ENCODE results near the gene SP6.
A peak's percentile ranks its signal among the peaks of the same experiment; 100 is the strongest.

SP6 gene

DNA sequence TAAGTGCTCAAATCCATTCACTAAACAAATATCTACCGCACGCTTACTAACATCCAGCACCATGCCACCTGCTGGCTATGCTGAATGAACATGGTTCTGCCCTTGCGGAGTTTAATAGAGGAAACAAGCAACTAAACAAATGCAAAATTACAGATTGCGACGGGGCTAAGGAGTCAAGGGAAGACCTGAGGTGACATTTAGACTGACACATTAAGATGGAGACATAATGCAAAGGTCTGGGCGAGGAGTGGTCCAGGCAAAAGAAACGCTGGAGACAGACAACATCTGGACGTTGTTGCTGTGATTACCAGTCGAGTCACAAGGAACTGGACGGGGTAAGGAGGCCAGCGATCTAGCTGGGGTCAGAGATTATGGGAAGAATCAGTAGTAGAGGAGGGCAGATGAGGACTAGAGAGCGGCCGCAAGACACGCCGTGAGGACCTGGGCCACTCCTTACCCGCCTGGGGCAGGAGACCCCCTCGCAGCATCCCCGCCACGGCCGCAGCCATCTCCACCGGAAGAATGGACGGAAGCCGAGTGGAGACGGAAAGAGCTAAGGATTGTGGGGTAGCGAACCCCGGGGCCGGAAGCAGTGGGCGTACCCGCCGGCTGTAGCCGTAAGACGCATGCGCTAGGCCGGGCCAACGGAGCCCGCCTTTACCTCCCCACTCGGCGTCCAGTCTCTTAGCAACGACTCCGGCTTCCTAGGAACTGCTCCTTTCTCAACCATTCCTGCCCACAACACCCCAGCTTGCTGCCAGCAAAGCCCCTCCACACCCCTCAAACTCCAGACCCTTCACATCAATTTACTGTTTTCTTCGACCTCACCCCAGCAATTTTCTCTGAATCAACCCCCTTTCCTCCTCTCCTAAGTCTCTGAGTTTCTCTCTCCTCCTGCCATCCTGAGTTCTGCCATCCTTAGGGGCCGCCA, 19.7 kb downstream of the SP6 start, which contains the start of the genes LRRC46 and MRPL10:
Gene LRRC46 (plus strand): TSS at position 668 of the 931 bp plus-strand sequence. CDS start 320 bp downstream, outside the sequence.
Gene MRPL10 (minus strand): TSS at position 539 of the 931 bp plus-strand sequence. CDS start 30 bp downstream, at position 509.
- DNase-seq = peak; percentile 93

DNA sequence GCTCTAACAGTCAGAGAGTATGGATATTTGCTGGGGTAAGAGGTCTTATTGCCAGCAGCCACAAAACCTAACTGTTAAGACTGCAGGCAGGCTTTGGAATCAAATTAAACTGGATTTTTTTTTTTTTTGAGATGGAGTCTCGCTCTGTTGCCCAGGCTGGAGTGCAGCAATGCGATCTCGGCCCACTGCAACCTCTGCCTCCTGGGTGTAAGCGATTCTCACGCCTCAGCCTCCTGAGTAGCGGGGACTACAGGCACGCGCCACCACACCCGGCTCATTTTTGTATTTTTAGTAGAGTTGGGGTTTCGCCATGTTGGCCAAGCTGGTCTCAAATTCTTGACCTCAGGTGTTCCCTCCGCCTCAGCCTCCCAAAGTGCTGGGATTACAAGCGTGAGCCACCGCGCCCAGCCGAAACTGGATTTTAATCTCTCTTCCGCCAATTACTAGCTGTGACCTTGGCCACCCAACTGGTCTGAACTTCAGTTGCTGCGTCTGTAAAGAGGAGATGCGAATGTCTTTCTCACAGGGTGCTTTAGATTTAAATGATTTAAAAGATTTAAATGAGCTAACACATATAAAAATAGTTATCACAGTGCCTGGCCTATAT, 20.5 kb downstream of the SP6 start:
- no peak for DNase-seq

DNA sequence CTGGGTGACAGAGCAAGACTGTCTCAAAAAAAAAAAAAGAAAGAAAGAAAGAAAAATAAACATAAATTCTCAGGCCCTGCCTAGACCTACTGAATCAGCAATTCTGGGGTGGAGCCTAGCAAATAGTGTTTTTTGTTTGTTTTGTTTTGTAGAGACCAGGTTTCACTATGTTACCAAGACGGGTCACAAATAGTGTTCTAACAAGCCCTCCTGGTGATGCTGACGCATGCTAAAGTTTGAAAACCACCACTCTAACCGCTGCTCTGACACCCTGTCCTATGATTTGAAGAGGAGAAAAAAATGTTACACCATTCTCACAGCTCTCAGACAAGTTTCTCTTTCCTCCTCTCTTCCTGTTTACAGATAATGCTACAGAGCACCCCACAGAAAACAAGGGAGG, 21.1 kb downstream of the SP6 start:
- DNase-seq = no peak

DNA sequence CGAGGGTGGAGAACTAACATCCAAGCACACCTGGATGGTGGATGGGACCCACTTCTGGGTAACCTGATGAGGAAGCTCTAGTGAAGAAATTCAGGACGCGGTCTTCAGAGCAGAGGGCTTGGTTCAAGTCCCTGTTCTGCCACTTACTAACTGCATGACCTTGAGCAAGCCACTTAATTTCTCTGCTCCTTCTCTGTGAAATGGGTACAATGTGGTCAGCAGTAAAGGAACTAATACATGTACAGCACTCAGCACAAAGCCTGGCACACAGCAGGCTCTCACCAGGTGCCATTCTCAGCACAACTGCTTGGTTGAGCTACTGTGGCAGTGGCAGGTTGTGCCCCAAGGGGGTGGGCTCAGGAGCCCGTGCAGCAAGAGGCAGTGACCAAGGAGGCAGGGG, 27.4 kb downstream of the SP6 start:
- DNase-seq = no peak

DNA sequence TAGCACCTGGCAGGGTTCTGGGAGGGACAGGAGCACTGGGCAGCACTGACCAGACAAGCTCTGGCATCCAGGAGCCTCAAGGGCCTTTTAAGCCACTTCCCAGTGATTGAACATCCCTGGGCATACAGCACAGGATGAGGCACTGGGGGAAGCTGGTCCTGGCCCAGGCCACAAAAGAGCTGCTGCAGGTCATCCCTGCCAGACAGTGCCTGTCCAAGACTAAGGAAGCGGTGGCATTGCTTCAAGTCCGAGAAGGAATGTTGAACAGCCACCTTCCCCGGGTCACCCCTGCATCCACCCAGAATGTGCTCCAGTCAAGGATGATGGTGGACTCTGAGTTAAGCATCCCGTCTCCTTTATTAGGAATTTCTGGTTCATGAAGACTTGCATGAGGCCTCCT, 28.2 kb downstream of the SP6 start:
- no peak for DNase-seq

DNA sequence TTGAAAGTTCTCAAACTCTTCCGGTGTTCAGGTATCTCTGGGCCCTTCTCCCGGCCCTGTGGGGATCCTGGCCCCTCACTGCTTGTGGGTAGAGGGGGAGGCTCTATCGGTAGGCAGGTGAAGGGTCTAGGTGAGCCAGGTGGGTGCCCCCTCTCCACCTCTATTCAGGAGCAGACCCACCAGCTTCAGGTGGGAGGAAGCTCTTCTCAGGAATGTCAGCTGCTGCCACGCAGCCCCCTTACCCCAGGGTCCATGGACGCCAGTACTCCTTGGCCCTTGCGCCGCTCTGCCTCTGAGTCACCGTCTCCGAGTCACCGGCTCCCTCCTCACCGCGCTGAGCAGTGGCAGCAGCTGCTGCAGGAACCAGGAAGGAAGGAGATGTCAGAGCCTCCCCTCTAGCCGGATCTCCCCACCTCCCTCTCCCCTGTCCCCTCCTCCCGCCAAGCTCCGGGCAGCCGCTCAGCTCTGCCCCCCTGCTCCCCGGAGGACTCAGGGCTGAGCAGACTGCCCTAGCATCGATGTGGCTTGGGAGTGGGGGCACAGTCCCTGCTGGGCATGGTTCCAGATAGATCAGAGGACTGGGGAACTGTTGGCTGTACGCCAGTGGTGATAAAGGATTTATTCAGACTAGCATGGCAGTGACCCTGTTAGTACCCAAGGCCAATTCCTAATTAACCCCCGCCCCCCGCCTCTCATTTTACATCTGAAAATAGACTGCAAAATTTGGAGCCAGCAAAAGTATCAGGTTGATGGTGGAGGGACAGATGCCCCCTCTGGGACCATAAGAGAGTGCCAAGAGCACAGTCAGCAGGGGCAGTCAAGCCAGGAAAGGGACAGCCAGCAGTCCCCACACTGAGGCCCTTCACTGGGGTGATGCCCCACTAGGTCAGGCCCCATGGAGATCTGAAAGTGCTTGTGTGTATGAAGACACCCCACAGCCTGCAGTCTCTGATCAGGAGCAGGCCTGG, 29.3 kb downstream of the SP6 start, which contains the start of gene OSBPL7:
Gene OSBPL7 (minus strand): TSS at position 371 of the 968 bp plus-strand sequence. CDS start 1,516 bp downstream, outside the sequence.
- DNase-seq = peak; percentile 88

DNA sequence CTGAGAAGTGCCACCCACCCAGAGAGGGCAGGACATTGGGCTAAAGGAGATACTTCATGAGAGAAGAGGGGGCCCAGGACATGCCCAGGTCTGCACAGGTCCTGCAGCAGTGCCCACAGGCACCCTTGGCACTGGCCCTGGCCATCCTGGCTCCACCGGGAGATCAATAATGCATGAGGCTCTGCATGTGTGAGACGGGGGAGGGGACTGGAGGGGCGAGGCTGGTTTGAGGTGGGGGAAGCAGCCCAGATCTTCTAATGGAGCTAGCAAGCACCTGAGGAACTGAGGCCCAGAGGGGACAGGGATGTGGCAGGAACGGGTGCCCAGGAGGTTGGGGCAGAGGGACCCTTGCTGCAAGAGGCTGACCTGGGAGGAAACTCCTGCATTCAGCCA, 29.9 kb downstream of the SP6 start:
- peak; percentile 8 for DNase-seq

DNA sequence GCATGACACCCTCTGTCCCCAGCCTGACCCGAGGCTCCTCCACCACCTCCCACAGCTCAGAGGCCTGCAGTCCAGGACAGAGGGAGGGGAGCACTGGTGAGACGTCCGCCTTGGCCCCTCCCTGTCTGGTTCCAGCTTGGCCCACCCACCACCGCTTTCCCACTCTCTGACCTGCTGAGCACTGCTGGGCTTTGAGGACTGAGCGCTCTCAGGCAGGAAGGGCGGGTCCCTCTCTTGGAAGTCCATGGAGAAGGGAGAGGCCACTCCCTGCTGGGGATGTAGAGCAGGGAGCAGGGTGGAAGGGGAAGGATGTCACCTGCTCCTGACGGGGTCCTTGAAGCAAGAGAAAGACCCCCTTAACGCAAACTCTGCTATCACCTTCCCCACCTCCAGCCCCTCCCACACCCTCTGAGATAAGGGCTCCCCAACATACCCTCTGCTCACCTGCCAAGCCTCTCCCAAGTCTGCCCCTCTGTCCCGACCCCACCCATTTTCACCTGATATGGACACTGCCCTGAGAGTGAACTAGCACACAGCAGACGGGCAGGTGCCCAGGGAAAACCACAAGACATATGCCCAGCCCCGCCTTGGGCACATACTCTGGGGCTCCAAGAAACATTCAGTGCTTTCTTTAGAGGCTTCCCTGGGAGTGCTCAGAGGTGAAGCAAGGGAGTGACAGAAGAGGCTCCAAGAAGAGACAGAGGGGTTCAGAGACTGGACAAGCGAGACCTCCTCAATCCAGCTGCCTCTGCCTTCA, 30.8 kb downstream of the SP6 start:
- no peak for DNase-seq

DNA sequence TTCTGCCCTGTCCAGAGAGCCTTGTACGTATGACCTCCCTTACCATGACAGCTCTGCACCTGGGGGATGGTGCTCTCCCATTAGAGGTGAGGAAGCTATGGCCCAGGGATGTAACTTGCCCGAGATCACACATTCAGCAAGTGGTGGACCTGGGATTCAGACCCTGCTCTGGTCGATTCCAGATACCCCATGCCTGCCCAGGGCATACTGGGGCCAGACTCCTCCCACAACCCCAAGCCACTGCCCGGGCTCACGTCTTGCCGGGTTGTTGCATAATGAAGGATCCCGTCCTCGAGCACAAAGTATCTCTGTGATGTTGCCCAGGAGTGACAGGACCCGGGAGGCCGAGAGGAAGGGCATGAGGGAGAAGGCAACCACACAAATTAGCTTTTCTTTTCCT, 31.5 kb downstream of the SP6 start:
- DNase-seq = no peak

DNA sequence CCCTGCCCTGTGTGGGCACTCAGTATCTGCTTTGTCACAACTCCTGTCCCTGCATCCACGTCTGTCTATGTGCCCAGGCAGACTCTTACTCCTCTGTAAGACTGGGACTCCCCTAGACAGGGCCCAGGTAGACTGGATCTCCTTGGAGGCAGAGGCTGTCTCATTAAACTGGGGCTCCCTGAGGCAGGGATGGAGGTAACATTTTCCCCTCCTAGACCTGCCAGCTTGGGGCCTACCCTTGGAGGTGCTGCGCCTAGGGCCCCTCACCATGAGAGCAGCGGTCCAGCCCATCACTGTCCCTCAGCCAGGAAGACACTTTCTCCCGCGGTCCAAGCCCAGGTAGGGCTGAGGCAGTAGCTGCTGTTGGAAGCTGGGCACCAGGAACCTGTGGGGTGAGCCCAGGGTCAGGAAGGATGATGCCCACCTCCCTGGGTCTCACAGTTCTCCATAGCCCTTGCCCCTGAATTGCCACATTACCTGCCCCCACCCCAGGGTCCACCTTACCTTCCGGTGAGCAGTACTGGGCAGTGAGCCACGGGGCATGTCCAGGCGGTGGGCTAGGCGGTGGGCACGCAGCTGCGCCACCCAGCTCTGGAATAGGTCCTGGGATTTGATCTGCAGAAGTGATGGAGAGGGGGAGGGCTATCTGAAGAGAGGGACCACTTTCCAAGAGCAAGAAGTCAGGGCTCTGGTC, 32.8 kb downstream of the SP6 start:
- DNase-seq = no peak

DNA sequence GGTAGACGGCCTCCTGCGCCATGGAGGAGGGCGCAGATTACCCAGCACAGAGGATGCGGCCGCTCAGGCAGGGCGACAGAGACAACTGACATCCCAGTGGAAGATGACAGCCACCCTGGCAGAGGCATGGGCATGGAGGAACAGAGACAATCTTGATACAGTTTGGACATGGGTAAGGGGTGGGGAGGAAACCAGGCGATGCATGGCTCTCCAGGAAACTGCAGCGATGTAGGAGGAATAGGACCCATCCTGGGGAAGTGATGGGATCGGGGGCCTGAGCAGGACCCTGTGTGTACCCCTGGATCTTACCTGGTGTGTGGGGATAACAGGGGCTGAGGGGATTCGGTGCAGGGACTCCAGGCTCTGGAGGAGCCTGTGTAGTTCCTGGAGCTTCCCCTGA, 34.0 kb downstream of the SP6 start:
- DNase-seq = no peak

DNA sequence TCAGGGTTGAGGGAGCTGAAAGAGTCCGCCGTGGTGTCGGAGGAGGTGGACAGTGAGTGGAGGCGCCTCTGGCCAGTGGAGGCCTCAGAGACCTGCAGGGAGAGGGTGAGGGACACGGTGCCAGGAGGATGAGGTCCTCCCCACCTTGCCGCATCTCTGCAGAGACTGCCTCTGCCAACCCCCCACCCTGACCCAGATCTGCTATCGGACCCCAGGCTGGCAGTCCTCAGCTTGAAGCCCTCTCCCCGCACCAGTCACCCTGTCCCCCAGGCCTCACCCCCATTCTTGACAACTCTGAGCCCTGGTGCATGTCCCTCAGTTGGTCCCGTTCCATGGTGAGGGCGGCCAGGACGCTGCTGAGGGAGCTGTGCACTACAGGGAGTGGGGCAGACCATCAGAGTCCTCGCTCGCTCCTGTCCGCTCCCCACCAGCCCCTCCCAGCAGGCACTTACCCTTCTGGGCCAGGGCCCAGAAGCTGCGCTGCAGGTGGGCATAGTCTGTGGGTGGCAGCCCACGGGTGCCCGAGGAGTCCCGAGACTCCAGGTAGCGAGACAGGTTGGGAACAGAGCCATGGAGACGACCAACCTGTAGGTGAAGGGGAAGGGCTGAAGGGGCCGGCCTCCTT, 34.7 kb downstream of the SP6 start:
- DNase-seq = no peak

DNA sequence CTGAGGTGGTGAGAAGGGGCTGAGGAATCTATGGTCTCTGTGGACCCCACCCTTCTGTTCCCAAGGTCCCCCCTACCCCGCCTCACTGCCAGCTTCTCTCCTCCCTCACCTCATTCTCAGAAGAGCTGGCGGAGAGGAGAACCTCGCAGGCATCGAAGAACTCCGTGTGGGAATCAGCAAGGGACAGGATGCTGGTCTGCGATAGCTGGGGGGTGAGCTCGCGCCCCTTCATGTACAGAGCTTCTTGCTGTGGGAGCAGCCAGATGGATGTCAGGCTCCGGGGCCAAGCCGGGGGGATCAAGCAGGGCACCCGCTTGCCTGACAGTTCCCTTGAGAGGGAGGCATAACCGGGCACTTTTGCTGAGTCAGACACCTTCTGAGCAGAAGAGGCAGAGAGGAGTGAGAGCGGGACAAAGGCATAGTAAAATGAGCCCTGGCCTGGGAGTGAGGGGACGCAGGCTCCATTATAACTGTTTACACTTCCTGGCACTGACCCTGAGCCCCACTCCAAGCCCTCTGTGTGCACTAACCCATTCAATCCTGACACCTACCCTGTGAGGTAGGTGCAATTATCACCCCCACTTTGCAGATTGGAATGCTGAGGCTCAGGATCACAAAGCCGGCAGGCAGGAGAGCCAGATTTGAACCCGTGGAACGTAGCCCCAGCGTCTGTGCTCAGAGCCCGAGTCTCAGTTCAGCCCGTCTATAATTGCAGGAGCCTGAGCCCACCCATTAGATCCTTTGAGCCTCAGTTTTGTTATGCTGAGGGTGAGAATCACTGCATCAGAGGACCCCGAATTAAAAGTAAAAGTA, 35.7 kb downstream of the SP6 start:
- DNase-seq = no peak

DNA sequence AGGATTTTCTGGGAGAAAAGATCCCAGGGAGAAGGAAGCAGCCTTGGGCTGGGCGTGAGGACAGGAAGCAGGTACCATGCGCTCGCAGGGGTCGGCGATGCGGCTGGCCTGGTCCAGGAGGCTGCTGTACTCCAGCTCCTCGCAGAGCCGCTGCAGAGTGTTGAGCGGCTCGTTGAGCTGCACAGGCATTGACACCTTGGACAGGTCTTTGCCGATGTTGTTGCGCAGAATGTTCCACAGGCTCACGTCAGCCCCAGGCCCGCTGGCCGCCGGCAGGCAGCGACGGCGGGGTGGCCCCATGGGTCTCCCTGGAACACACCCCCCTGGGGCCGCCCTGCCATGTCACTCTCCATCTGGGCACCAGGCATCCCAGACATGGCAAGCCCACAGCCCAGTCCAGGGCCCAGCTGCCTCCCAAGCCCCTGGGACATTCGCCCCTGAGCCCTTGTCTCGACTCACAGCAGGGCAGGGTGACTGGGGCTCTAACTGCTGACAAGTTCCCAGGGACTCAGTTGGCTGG, 37.4 kb downstream of the SP6 start:
- DNase-seq = no peak

DNA sequence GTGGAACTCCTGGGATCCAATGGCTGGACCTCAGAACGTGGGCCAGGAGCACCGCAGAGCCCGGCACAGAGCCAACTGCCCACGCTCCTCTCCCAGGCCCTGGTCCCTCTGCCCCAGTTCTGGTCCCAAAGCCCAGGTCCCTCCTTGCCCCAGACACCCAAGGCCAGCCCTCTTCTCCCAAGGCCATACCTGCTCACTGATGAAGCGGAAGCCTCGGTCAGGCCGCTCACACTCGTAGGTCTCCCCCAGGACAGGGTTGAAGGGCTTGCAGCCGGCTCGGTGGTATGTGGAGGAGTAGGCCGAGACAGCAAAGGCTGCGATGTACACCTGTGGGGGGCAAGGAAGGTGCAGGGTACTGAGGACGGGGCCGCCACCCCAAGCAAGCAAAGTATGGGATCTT, 37.9 kb downstream of the SP6 start:
- no peak for DNase-seq

DNA sequence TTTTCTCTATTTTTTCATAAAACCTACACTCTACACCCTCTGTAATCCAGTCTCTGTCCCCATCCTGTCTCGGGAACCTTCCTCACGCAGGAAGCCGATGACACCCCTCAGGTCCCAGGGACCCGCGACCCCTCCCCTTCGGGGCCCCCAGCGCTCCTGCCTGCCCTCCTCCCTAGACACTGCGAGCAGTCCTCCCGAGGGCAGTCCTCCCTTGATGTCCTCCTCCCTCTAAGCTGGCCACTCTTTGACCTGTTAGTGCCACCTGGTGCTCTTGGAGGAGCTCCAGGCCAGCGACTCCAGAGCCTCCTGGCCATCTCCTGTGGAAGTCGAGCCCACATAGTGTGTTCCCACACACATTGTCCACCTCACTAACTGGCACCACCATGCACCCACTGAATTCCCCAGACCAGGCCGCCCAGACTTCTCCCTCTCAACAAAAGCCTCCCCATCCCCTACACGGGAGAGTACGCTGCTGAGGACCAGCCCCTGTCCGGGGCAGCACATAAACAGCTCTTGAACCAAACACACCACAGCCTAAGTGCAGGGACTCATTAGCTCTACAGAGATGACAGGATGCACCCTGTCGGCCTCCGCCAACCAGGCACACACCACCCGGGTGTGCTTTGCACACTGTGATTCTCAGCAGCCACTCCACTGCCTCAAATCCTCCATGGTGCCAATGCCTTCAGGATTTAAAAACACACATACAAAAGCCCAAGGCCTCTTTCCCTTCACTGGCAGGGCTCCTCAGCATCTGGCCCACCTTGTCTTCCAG, 38.6 kb downstream of the SP6 start:
- DNase-seq = no peak

DNA sequence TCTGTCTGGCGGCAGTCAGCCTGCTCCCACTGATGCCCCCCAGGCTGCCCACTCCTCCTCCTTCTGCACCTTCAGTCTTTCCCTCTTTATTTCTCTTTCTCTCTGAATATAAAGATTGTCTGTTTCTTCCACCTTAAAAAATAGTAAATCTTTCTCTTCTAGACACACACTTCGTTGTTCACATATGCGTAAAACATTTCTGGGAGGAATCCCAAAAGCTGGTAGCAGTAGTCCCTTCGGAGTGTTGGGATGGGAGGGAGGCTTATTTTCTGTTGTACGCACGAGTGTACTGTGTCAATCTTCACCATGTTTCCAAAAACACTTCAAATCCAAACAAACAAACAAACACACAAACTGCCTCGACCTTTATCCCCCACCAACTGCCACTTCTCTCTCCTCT, 39.3 kb downstream of the SP6 start:
- no peak for DNase-seq

DNA sequence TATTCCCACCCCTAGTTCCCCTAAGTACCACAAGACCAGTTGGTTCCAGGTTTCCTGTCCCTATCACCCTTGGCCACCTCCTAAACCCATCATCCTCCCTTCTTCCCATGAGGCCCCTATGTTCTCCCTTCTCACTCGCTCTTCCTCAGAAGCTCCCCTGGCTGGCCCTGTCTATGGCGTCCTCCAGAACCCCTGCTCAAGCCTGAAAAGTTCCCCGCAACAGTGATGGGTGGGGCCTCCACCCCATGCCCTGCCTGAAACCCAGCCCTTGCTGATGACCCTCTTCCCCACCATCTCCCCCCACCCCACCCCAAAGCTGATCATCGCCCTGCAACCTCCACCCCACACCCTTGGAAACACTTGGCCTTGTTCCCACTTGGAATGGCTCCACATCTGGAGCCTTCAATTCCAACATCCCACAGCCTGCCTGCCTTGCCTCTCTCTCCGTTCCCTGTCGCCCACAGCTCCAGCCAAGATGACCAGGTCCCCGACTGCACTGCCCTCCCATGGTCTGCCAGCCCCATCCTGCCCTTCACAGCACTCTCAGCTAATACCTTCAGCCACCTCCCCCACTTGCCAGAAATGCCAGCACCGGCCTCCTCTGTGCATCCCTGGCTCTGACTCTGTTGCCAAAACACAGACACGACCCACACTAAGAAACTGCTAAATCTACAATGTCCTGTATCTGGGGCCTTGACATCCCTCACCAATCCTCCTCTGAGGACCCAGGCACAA, 39.9 kb downstream of the SP6 start:
- DNase-seq = no peak
